HEK293T (cell line): Measurements from ENCODE around the gene RBP3.

Source experiments
- CTCF ChIA-PET: fragments of 350-600 bp; formaldehyde crosslinking; extraction: SDS; loops from one replicate; lab custom pipeline; 2021; ENCODE audit warnings: antibody characterized with exemption, inconsistent platforms; lab: Yijun Ruan, JAX
- POLR2A ChIA-PET: fragments of 350-600 bp; formaldehyde crosslinking; extraction: SDS; loops from one replicate; lab custom pipeline; 2020; ENCODE audit warnings: antibody characterized with exemption, inconsistent platforms; lab: Yijun Ruan, JAX
- DNase-seq: peaks from one replicate; pipeline ENCODE4 v3.0.0; 2012; ENCODE audit warnings: mixed read lengths; ENCODE audit errors: extremely low spot score
- ARNT ChIP-seq: fragments of 450-650 bp; IDR thresholded peaks from 2 replicates; pipeline ENCODE4 v1.6.1; 2017; ENCODE audit warnings: mild to moderate bottlenecking
- BHLHE40 ChIP-seq: fragments of 450-650 bp; IDR thresholded peaks from 2 replicates; pipeline ENCODE4 v1.6.1; 2016; ENCODE audit warnings: mild to moderate bottlenecking, moderate library complexity, borderline replicate concordance
- CTBP1 ChIP-seq: fragments of 450-650 bp; IDR thresholded peaks from 2 replicates; pipeline ENCODE4 v1.6.1; 2016; ENCODE audit warnings: borderline replicate concordance
- ELF4 ChIP-seq: fragments of 450-650 bp; IDR thresholded peaks from 2 replicates; pipeline ENCODE4 v1.6.1; 2017; ENCODE audit warnings: antibody characterized with exemption
- FOXA1 ChIP-seq: fragments of 450-650 bp; IDR thresholded peaks from 2 replicates; pipeline ENCODE4 v1.6.1; 2016; ENCODE audit warnings: mild to moderate bottlenecking
- FOXK2 ChIP-seq: fragments of 450-650 bp; IDR thresholded peaks from 2 replicates; pipeline ENCODE4 v1.6.1; 2016; ENCODE audit warnings: mild to moderate bottlenecking
- FOXM1 ChIP-seq: fragments of 450-650 bp; IDR thresholded peaks from 2 replicates; pipeline ENCODE4 v1.6.1; 2017; ENCODE audit warnings: mild to moderate bottlenecking, borderline replicate concordance
- HDGF ChIP-seq: fragments of 450-650 bp; IDR thresholded peaks from 2 replicates; pipeline ENCODE4 v1.6.1; 2017; ENCODE audit warnings: antibody characterized with exemption, borderline replicate concordance
- L3MBTL2 ChIP-seq: fragments of 450-650 bp; conservative IDR thresholded peaks from 2 replicates; pipeline ENCODE4 v1.6.1; 2016; ENCODE audit warnings: mild to moderate bottlenecking
- LEF1 ChIP-seq: fragments of 450-650 bp; IDR thresholded peaks from 2 replicates; pipeline ENCODE4 v1.6.1; 2017; ENCODE audit warnings: mild to moderate bottlenecking, borderline replicate concordance
- NFRKB ChIP-seq: fragments of 450-650 bp; IDR thresholded peaks from 2 replicates; pipeline ENCODE4 v1.6.1; 2016; ENCODE audit warnings: mild to moderate bottlenecking, moderate library complexity
- SP1 ChIP-seq: fragments of 450-650 bp; IDR thresholded peaks from 2 replicates; pipeline ENCODE4 v1.6.1; 2017
- SUZ12 ChIP-seq: fragments of 450-650 bp; IDR thresholded peaks from 2 replicates; pipeline ENCODE4 v1.6.1; 2016; ENCODE audit warnings: mild to moderate bottlenecking
- TARDBP ChIP-seq: fragments of 450-650 bp; IDR thresholded peaks from 2 replicates; pipeline ENCODE4 v1.6.1; 2016
- ZNF384 ChIP-seq: fragments of 450-650 bp; IDR thresholded peaks from 2 replicates; pipeline ENCODE4 v1.6.1; 2016
- TF ChIP-seq, protein P1 (sequence below): fragments of 450-650 bp; IDR thresholded peaks from 2 replicates; pipeline ENCODE4 v1.6.1; 2016

Gene RBP3

DNA sequence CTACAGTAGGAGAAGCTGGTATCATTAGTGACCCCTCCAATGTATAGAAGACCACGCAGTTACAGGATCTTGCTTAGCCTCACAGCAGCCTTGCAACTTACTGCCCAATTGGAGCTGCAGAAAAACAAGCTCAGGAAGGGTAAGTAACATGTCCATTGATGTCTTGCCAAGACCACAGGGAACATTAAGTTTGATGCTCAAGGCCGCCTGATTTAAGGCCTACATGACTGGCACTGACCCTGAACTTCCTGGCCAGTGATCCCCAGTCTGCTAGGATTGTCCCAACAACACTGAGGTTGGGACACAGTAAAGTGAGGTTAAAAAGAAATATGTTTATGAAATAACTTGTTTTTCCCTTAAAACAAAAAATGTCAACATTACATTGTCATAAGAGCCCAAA is 32.7 kb upstream of the RBP3 start:
- no peak for TF ChIP-seq HDGF
- no peak for TF ChIP-seq L3MBTL2
- TF ChIP-seq ELF4: no peak
- TF ChIP-seq FOXM1: no peak
- TF ChIP-seq FOXK2: no peak
- TF ChIP-seq SUZ12: no peak
- TF ChIP-seq LEF1: no peak
- no peak for TF ChIP-seq CTBP1
- no peak for TF ChIP-seq ARNT
- no peak for TF ChIP-seq BHLHE40
- DNase-seq: no peak
- ChIA-PET POLR2A (no interaction called here), CTCF (interaction anchor here (1.4 kb wide), 1 partner anchor 291 kb away, joined by 3 read pairs; no protein-coding TSS in a partner anchor)

DNA sequence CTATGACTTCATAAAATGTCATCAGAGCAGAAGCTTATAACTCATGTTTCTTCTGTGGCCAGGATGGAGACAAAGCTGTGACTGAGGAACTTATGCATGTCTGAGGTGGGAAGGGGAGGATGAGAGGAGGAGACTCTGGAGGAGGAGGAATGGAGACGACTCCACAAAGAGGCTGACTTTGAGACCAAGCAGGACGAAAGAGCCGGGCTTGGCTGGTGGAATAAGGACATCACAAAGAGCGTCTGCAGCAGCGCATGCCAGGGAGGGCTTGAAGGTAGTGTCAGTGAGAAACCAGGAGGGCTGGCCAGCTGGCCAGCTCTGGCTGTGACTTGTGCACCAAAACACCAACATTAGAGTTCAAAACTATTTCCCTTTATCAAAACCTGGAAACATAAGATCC is 32.0 kb upstream of the RBP3 start:
- TF ChIP-seq NFRKB: no peak
- TF ChIP-seq, protein P1, sequence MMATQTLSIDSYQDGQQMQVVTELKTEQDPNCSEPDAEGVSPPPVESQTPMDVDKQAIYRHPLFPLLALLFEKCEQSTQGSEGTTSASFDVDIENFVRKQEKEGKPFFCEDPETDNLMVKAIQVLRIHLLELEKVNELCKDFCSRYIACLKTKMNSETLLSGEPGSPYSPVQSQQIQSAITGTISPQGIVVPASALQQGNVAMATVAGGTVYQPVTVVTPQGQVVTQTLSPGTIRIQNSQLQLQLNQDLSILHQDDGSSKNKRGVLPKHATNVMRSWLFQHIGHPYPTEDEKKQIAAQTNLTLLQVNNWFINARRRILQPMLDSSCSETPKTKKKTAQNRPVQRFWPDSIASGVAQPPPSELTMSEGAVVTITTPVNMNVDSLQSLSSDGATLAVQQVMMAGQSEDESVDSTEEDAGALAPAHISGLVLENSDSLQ: no peak
- no peak for TF ChIP-seq L3MBTL2
- TF ChIP-seq HDGF: no peak
- TF ChIP-seq SUZ12: no peak
- TF ChIP-seq ZNF384: no peak
- TF ChIP-seq FOXA1: no peak
- no peak for TF ChIP-seq CTBP1
- TF ChIP-seq FOXK2: no peak
- no peak for TF ChIP-seq ELF4
- TF ChIP-seq ARNT: no peak
- no peak for TF ChIP-seq SP1
- no peak for TF ChIP-seq LEF1
- TF ChIP-seq TARDBP: no peak
- DNase-seq: no peak
- ChIA-PET CTCF (interaction anchor here (1.4 kb wide), 1 partner anchor 292 kb away, joined by 3 read pairs; no protein-coding TSS in a partner anchor), POLR2A (no interaction called here)

DNA sequence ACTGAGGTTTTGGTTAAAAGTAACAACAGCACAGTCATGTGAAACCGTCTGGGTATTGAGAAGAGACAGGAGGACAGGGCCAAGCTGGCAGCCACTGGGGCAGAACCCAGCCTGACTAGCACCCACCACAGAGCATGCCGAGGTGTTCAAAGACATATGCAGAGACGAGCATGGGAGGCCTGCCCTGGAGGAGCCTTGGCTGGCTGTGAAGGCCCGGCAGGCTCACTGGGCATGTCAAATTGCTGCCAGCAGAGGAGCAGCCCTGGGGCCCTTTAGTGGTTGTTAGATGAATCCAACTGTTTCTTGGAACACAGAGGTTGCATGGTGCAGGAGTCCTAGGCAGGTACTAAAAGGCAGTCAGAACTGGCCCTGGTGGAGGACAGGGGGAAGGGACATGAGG is 30.9 kb upstream of the RBP3 start:
- DNase-seq: no peak
- POLR2A ChIA-PET: no interaction called here
- TF ChIP-seq SP1 (no peak), FOXA1 (no peak), HDGF (no peak), LEF1 (no peak), BHLHE40 (no peak), TARDBP (no peak), FOXM1 (no peak), NFRKB (no peak), ARNT (no peak), CTBP1 (no peak), ELF4 (no peak), L3MBTL2 (no peak), SUZ12 (no peak), ZNF384 (no peak), FOXK2 (no peak)
- TF ChIP-seq, protein P1: no peak
- CTCF ChIA-PET: no interaction called here

DNA sequence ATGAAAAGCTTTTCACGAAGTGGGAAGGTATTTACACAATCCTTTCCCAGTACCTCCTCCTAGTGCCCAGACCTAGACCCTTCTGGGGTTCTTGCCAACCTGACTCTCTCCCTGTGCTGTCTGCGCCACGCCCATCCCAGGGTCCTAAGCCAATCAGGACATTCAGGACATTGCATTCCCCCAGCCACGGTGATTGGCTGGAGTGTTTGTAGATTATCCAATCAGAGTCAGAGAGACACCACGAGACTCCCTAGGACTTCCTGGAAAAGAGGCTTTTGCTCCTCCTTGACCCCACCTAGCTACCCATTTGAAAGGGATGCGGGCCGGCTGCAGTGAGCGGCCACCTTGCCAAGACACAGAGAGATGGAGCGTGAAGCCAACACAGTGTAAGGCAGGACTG is 29.5 kb upstream of the RBP3 start:
- POLR2A ChIA-PET: no interaction called here
- CTCF ChIA-PET: no interaction called here
- DNase-seq: peak; percentile 33
- TF ChIP-seq ARNT: no peak
- TF ChIP-seq, protein P1: no peak
- TF ChIP-seq SUZ12: no peak
- TF ChIP-seq ZNF384: no peak
- no peak for TF ChIP-seq NFRKB
- TF ChIP-seq HDGF: no peak
- no peak for TF ChIP-seq CTBP1
- no peak for TF ChIP-seq BHLHE40
- TF ChIP-seq ELF4: no peak
- TF ChIP-seq TARDBP: no peak
- TF ChIP-seq LEF1: no peak
- TF ChIP-seq FOXA1: no peak
- no peak for TF ChIP-seq FOXM1

DNA sequence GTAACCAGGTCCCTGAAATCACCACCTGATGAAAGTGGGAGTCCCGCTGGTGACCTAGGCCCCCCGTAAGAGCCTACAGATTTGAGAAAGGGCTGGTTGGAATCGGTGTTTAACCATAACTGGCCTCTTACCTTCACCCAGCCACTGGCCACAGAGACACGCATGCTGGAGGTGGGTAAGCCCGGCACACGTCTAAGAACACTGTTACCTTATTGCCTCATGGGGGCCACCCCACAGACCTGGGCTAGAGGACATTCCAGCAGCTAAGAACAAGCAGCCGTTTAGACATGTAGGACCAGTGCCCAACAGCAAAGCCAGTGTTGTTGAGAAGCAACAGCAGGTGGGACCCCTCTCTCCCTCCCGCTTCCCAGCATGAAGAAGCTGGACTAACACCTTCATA is 28.4 kb upstream of the RBP3 start:
- ChIA-PET CTCF (no interaction called here), POLR2A (no interaction called here)
- TF ChIP-seq SUZ12 (no peak), NFRKB (no peak), BHLHE40 (no peak), HDGF (no peak), SP1 (no peak), TARDBP (no peak)
- DNase-seq: no peak

DNA sequence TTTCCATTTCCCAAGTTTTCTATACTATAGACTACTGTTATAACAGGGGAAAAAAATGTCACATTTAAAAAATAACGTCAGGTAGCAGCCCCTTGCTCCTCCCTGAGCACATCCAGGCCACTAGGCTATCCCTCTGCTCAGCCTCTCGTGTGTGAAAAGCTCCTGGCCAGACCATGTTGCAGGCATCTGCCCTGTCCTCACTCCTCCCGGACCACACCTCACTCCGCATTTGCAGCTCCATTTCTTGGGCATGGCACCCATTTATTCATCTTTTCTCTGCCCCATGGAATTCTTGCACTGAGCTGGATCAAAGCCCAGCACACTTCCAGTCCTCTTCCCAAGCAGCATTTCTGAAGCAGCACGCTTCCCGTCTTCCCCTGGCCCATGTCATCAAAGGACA is 27.4 kb upstream of the RBP3 start:
- POLR2A ChIA-PET: no interaction called here
- CTCF ChIA-PET: no interaction called here
- TF ChIP-seq LEF1: no peak
- DNase-seq: no peak
